Measurements from ENCODE around the gene BAHD1. TPM values are rescaled to one million over a fixed set of nuclear protein-coding genes. Genes with fewer than 3 reads are reported as not detected.

Gene BAHD1
- total RNA-seq, 1 experiment from 2014 or later: 10.3 TPM

GRCh38 chr15:40486066-40486770 is 45.5 kb downstream of the BAHD1 start:
- Histone ChIP-seq H3K4me2 (ENCODE audit: low read depth, low read length, poor library complexity, severe bottlenecking) (no peak overlapping the region), H3K9ac (ENCODE audit: low read length) (no peak overlapping the region), H3K36me3 (ENCODE audit: insufficient read depth, low read length) (no peaks in the 10 kb centered on the region), H3K27me3 (ENCODE audit: low read length) (no peaks in the 10 kb centered on the region), H2AFZ (ENCODE audit: low read length) (no peak overlapping the region), H3K4me3 (ENCODE audit: low read length) (no peak overlapping the region), H3K27ac (ENCODE audit: low read length) (no peak overlapping the region), H3K9me3 (ENCODE audit: low read length) (no peaks in the 10 kb centered on the region), H3K79me2 (ENCODE audit: low read length) (no peaks in the 10 kb centered on the region), H3K4me1 (ENCODE audit: low read length) (no peaks in the 10 kb centered on the region), H3K9me2 (replicated peaks; ENCODE audit: insufficient read depth, low read length) (no peaks in the 10 kb centered on the region), H4K20me1 (ENCODE audit: insufficient read depth, low read depth, low read length) (no peaks in the 10 kb centered on the region)
- DNase-seq: peak; percentile 7

GRCh38 chr15:40487816-40488682 is 47.3 kb downstream of the BAHD1 start:
- H3K27ac ChIP-seq (ENCODE audit: low read length): no peak overlapping the region
- no peaks in the 10 kb centered on the region for H3K79me2 ChIP-seq (ENCODE audit: low read length)

GRCh38 chr15:40489274-40490175 is 48.8 kb downstream of the BAHD1 start:
- Histone ChIP-seq H3K27me3 (ENCODE audit: low read length) (no peaks in the 10 kb centered on the region), H3K4me3 (ENCODE audit: low read length) (no peak overlapping the region), H3K4me2 (ENCODE audit: low read depth, low read length, poor library complexity, severe bottlenecking) (no peak overlapping the region), H3K9ac (ENCODE audit: low read length) (no peak overlapping the region), H4K20me1 (ENCODE audit: insufficient read depth, low read depth, low read length) (no peaks in the 10 kb centered on the region), H3K9me2 (replicated peaks; ENCODE audit: insufficient read depth, low read length) (no peaks in the 10 kb centered on the region), H3K36me3 (ENCODE audit: insufficient read depth, low read length) (no peaks in the 10 kb centered on the region), H3K4me1 (ENCODE audit: low read length) (no peaks in the 10 kb centered on the region), H3K9me3 (ENCODE audit: low read length) (no peaks in the 10 kb centered on the region), H3K27ac (ENCODE audit: low read length) (no peak overlapping the region), H3K79me2 (ENCODE audit: low read length) (no peaks in the 10 kb centered on the region), H2AFZ (ENCODE audit: low read length) (no peak overlapping the region)
- DNase-seq: peak; percentile 12

More at GRCh38 chr15:40487816-40488682, 47.3 kb downstream of the BAHD1 start:
- Histone ChIP-seq H3K9ac (ENCODE audit: low read length) (no peak overlapping the region), H3K27me3 (ENCODE audit: low read length) (no peaks in the 10 kb centered on the region), H2AFZ (ENCODE audit: low read length) (no peak overlapping the region), H3K4me2 (ENCODE audit: low read depth, low read length, poor library complexity, severe bottlenecking) (no peak overlapping the region), H3K4me1 (ENCODE audit: low read length) (no peaks in the 10 kb centered on the region), H3K4me3 (ENCODE audit: low read length) (no peak overlapping the region), H3K36me3 (ENCODE audit: insufficient read depth, low read length) (no peaks in the 10 kb centered on the region), H3K9me2 (replicated peaks; ENCODE audit: insufficient read depth, low read length) (no peaks in the 10 kb centered on the region), H3K9me3 (ENCODE audit: low read length) (no peaks in the 10 kb centered on the region), H4K20me1 (ENCODE audit: insufficient read depth, low read depth, low read length) (no peaks in the 10 kb centered on the region)
- DNase-seq: peak; percentile 19

GRCh38 chr15:40493089-40493840 is 52.5 kb downstream of the BAHD1 start:
- DNase-seq: peak; percentile 34
- no peak overlapping the region for H2AFZ ChIP-seq (ENCODE audit: low read length)

GRCh38 chr15:40495516-40495915 is 54.8 kb downstream of the BAHD1 start:
- no peak overlapping the region for H3K4me2 ChIP-seq (ENCODE audit: low read depth, low read length, poor library complexity, severe bottlenecking)

More at GRCh38 chr15:40493089-40493840, 52.5 kb downstream of the BAHD1 start:
- H3K27me3 ChIP-seq (ENCODE audit: low read length): no peaks in the 10 kb centered on the region
- H3K36me3 ChIP-seq (ENCODE audit: insufficient read depth, low read length): no peaks in the 10 kb centered on the region
- H3K4me1 ChIP-seq (ENCODE audit: low read length): no peaks in the 10 kb centered on the region
- H4K20me1 ChIP-seq (ENCODE audit: insufficient read depth, low read depth, low read length): no peaks in the 10 kb centered on the region
- H3K9me3 ChIP-seq (ENCODE audit: low read length): no peaks in the 10 kb centered on the region
- no peak overlapping the region for H3K4me3 ChIP-seq (ENCODE audit: low read length)
- no peaks in the 10 kb centered on the region for H3K9me2 ChIP-seq (replicated peaks; ENCODE audit: insufficient read depth, low read length)
- no peak overlapping the region for H3K9ac ChIP-seq (ENCODE audit: low read length)
- no peak overlapping the region for H3K4me2 ChIP-seq (ENCODE audit: low read depth, low read length, poor library complexity, severe bottlenecking)
- H3K27ac ChIP-seq (ENCODE audit: low read length): no peak overlapping the region
- H3K79me2 ChIP-seq (ENCODE audit: low read length): no peaks in the 10 kb centered on the region

GRCh38 chr15:40498418-40498817 is 57.7 kb downstream of the BAHD1 start:
- no peak overlapping the region for H3K4me2 ChIP-seq (ENCODE audit: low read depth, low read length, poor library complexity, severe bottlenecking)
- H3K9me2 ChIP-seq (replicated peaks; ENCODE audit: insufficient read depth, low read length): no peaks in the 10 kb centered on the region
- H3K27me3 ChIP-seq (ENCODE audit: low read length): no peaks in the 10 kb centered on the region
- no peak overlapping the region for H2AFZ ChIP-seq (ENCODE audit: low read length)
- peak; percentile 20 for DNase-seq
- no peaks in the 10 kb centered on the region for H3K36me3 ChIP-seq (ENCODE audit: insufficient read depth, low read length)
- no peak overlapping the region for H3K27ac ChIP-seq (ENCODE audit: low read length)
- H3K9ac ChIP-seq (ENCODE audit: low read length): no peak overlapping the region
- H4K20me1 ChIP-seq (ENCODE audit: insufficient read depth, low read depth, low read length): no peaks in the 10 kb centered on the region
- no peaks in the 10 kb centered on the region for H3K9me3 ChIP-seq (ENCODE audit: low read length)
- peaks cover 8% of the 10 kb centered on the region for H3K4me1 ChIP-seq (ENCODE audit: low read length)
- H3K79me2 ChIP-seq (ENCODE audit: low read length): no peaks in the 10 kb centered on the region
- H3K4me3 ChIP-seq (ENCODE audit: low read length): no peak overlapping the region

More at GRCh38 chr15:40495516-40495915, 54.8 kb downstream of the BAHD1 start:
- Histone ChIP-seq H3K79me2 (ENCODE audit: low read length) (no peaks in the 10 kb centered on the region), H3K9ac (ENCODE audit: low read length) (no peak overlapping the region), H3K27me3 (ENCODE audit: low read length) (no peaks in the 10 kb centered on the region), H3K9me2 (replicated peaks; ENCODE audit: insufficient read depth, low read length) (no peaks in the 10 kb centered on the region), H3K27ac (ENCODE audit: low read length) (no peak overlapping the region), H4K20me1 (ENCODE audit: insufficient read depth, low read depth, low read length) (no peaks in the 10 kb centered on the region), H3K36me3 (ENCODE audit: insufficient read depth, low read length) (no peaks in the 10 kb centered on the region), H2AFZ (ENCODE audit: low read length) (no peak overlapping the region), H3K9me3 (ENCODE audit: low read length) (no peaks in the 10 kb centered on the region), H3K4me3 (ENCODE audit: low read length) (no peak overlapping the region), H3K4me1 (ENCODE audit: low read length) (peaks cover 8% of the 10 kb centered on the region)
- DNase-seq: peak; percentile 34

GRCh38 chr15:40498891-40499290 is 58.1 kb downstream of the BAHD1 start:
- Histone ChIP-seq H3K9me3 (ENCODE audit: low read length) (no peaks in the 10 kb centered on the region), H3K4me3 (ENCODE audit: low read length) (no peak overlapping the region), H2AFZ (ENCODE audit: low read length) (no peak overlapping the region), H3K4me2 (ENCODE audit: low read depth, low read length, poor library complexity, severe bottlenecking) (no peak overlapping the region), H3K27me3 (ENCODE audit: low read length) (no peaks in the 10 kb centered on the region), H3K4me1 (ENCODE audit: low read length) (peaks cover 8% of the 10 kb centered on the region), H3K9me2 (replicated peaks; ENCODE audit: insufficient read depth, low read length) (no peaks in the 10 kb centered on the region), H3K36me3 (ENCODE audit: insufficient read depth, low read length) (no peaks in the 10 kb centered on the region), H3K27ac (ENCODE audit: low read length) (no peak overlapping the region), H4K20me1 (ENCODE audit: insufficient read depth, low read depth, low read length) (no peaks in the 10 kb centered on the region), H3K9ac (ENCODE audit: low read length) (no peak overlapping the region), H3K79me2 (ENCODE audit: low read length) (no peaks in the 10 kb centered on the region)
- no peak for DNase-seq
